Sigmoid colon (tissue), 4 donors: ENCODE measurements around the gene UBE2D4.

Experiments
- POLR2A ChIP-seq, 2 donors: fragments of 450-650 bp; IDR thresholded peaks; one replicate each; pipeline ENCODE4 v1.6.1; 2016; ENCODE audit warnings: antibody characterized with exemption in 2 of 2, mild to moderate bottlenecking in 2 of 2, moderate library complexity in 2 of 2
- POLR2AphosphoS5 ChIP-seq, 4 donors: sonication (generic); formaldehyde crosslinking; IDR thresholded peaks; one replicate each; pipeline ENCODE4 v1.6.1; 2017; ENCODE audit warnings: antibody characterized with exemption in 4 of 4
- TF ChIP-seq, protein P1 (sequence below), 4 experiments: fragments of 450-650 bp in 3 of 4; fragments of 200-600 bp in 1 of 4; IDR thresholded peaks; one replicate each; pipeline ENCODE4 v1.5.1; 2016 to 2019; ENCODE audit warnings: antibody characterized with exemption in 4 of 4, mild to moderate bottlenecking in 3 of 4, moderate library complexity in 2 of 4

DNA sequence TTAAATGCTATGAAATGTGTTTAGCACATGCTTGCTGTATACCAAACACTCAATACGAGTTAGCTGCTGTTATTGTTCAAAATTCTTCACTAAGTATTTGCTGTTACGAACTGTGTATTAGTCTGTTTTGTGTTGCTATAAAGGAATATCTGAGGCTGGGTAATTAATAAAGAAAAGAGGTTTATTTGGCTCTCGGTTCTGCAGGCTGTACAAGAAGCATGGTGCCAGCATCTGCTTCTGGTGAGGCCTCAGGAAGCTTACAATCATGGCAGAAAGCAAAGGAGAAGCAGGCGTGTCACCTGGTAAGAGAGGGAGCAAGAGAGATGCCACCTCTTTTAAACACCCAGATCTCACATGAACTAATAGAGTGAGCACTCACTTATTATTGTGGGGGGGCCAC lies 1.6 kb downstream of the UBE2D4 start:
- TF ChIP-seq, protein P1, sequence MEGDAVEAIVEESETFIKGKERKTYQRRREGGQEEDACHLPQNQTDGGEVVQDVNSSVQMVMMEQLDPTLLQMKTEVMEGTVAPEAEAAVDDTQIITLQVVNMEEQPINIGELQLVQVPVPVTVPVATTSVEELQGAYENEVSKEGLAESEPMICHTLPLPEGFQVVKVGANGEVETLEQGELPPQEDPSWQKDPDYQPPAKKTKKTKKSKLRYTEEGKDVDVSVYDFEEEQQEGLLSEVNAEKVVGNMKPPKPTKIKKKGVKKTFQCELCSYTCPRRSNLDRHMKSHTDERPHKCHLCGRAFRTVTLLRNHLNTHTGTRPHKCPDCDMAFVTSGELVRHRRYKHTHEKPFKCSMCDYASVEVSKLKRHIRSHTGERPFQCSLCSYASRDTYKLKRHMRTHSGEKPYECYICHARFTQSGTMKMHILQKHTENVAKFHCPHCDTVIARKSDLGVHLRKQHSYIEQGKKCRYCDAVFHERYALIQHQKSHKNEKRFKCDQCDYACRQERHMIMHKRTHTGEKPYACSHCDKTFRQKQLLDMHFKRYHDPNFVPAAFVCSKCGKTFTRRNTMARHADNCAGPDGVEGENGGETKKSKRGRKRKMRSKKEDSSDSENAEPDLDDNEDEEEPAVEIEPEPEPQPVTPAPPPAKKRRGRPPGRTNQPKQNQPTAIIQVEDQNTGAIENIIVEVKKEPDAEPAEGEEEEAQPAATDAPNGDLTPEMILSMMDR (IDR thresholded peaks at IDR 0.05): no peak
- TF ChIP-seq POLR2AphosphoS5 (IDR thresholded peaks at IDR 0.05): no peak
- TF ChIP-seq POLR2A (IDR thresholded peaks at IDR 0.05): no peak
